ENCODE measurements around the gene FKBP5.

GRCh38 chr6:35678814-35679213, 9.9 kb downstream of the FKBP5 start:
- no peak for TF ChIP-seq EZH2phosphoT487 (IDR thresholded peaks at IDR 0.05; ENCODE audit: borderline replicate concordance, low read depth, low read length)
- TF ChIP-seq, protein P1, sequence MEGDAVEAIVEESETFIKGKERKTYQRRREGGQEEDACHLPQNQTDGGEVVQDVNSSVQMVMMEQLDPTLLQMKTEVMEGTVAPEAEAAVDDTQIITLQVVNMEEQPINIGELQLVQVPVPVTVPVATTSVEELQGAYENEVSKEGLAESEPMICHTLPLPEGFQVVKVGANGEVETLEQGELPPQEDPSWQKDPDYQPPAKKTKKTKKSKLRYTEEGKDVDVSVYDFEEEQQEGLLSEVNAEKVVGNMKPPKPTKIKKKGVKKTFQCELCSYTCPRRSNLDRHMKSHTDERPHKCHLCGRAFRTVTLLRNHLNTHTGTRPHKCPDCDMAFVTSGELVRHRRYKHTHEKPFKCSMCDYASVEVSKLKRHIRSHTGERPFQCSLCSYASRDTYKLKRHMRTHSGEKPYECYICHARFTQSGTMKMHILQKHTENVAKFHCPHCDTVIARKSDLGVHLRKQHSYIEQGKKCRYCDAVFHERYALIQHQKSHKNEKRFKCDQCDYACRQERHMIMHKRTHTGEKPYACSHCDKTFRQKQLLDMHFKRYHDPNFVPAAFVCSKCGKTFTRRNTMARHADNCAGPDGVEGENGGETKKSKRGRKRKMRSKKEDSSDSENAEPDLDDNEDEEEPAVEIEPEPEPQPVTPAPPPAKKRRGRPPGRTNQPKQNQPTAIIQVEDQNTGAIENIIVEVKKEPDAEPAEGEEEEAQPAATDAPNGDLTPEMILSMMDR (conservative IDR thresholded peaks at IDR 0.05; ENCODE audit: low read length) = no peak
